WI38 (cell line): ENCODE results near the gene SORT1.
A peak's percentile ranks its signal among the peaks of the same experiment; 100 is the strongest.
"Not testable (repeated sequence)": the region's sequence is repeated elsewhere in the genome, so short reads cannot be mapped to it uniquely, and the experiment has no call there.

Experiments used
- H3K4me3 ChIP-seq: 2 replicates; pipeline ENCODE4 v1.5.1; 2011; ENCODE audit warnings: low read depth, mild to moderate bottlenecking, control low read depth, low read length
- CTCF ChIP-seq: IDR thresholded peaks from 2 replicates; pipeline ENCODE4 v1.5.1; 2012; ENCODE audit warnings: low read depth, mild to moderate bottlenecking, control low read depth, low read length

The SORT1 gene

GRCh38 chr1:109397581-109398342 is at the start of gene SORT1:
Gene SORT1, minus strand, starts transcription at chr1:109397918. Its CDS starts 26 bp downstream, at chr1:109397892.
- TF ChIP-seq CTCF, result no peak
- peak within 1 kb of the TSS; percentile 68 for H3K4me3 ChIP-seq

GRCh38 chr1:109445949-109446695 is 48.4 kb upstream of the SORT1 start:
- not testable (repeated sequence) for H3K4me3 ChIP-seq

GRCh38 chr1:109444346-109444745 is 46.6 kb upstream of the SORT1 start:
- no peak overlapping the region for H3K4me3 ChIP-seq
- no peak for TF ChIP-seq CTCF

GRCh38 chr1:109443476-109443875 is 45.8 kb upstream of the SORT1 start:
- no peak overlapping the region for H3K4me3 ChIP-seq
- no peak for TF ChIP-seq CTCF

GRCh38 chr1:109441069-109441468 is 43.4 kb upstream of the SORT1 start:
- no peak for TF ChIP-seq CTCF
- H3K4me3 ChIP-seq, result no peak overlapping the region

- no peak overlapping the region for H3K4me3 ChIP-seq
- TF ChIP-seq CTCF, result no peak
Observed at GRCh38 chr1:109438798-109439297, 41.1 kb upstream of the SORT1 start.

GRCh38 chr1:109434484-109434883 is 36.8 kb upstream of the SORT1 start:
- no peak for TF ChIP-seq CTCF
- H3K4me3 ChIP-seq, result no peak overlapping the region
